NCI-H128 (cell line): ENCODE data around the gene ADGRG2.
"Not testable (repeated sequence)": the region's sequence is repeated elsewhere in the genome, so short reads cannot be mapped to it uniquely, and the experiment has no call there.

ENCODE experiments used
- DNase-seq: peaks from one replicate; lab custom pipeline; 2025; ENCODE audit not compliant: unreplicated experiment; lab: John Stamatoyannopoulos, UW

ADGRG2 gene

GRCh38 chrX:19003756-19004155 is 118.5 kb downstream of the ADGRG2 start:
- DNase-seq = no peak

- no peak for DNase-seq
Measured at GRCh38 chrX:18998653-18999052, 123.6 kb downstream of the ADGRG2 start.

- no peak for DNase-seq
Measured at GRCh38 chrX:18997916-18998315, 124.4 kb downstream of the ADGRG2 start.

GRCh38 chrX:18996536-18996935 is 125.7 kb downstream of the ADGRG2 start:
- no peak for DNase-seq

GRCh38 chrX:18995221-18995620 is 127.0 kb downstream of the ADGRG2 start:
- DNase-seq = no peak

GRCh38 chrX:18994713-18995112 is 127.6 kb downstream of the ADGRG2 start:
- no peak for DNase-seq

GRCh38 chrX:18992829-18993228 is 129.4 kb downstream of the ADGRG2 start:
- no peak for DNase-seq

GRCh38 chrX:18985186-18985435 is 137.2 kb downstream of the ADGRG2 start:
- no peak for DNase-seq

- DNase-seq = peak; percentile 74
Measured at GRCh38 chrX:18984381-18985185, 137.7 kb downstream of the ADGRG2 start.

GRCh38 chrX:18983666-18984380 is 138.4 kb downstream of the ADGRG2 start, which contains the start of gene PHKA2:
Gene PHKA2, minus strand, starts transcription at chrX:18984114. Its CDS starts 182 bp downstream, at chrX:18983932.
- DNase-seq = no peak

GRCh38 chrX:18981124-18981807 is 141.0 kb downstream of the ADGRG2 start:
- no peak for DNase-seq

GRCh38 chrX:18980262-18980661 is 142.0 kb downstream of the ADGRG2 start:
- not testable (repeated sequence) for DNase-seq

GRCh38 chrX:18974993-18975392 is 147.3 kb downstream of the ADGRG2 start:
- no peak for DNase-seq

- no peak for DNase-seq
Measured at GRCh38 chrX:18973527-18974192, 148.6 kb downstream of the ADGRG2 start.

- DNase-seq = no peak
Measured at GRCh38 chrX:18971506-18971905, 150.8 kb downstream of the ADGRG2 start.

GRCh38 chrX:18970465-18970864 is 151.8 kb downstream of the ADGRG2 start:
- no peak for DNase-seq

GRCh38 chrX:18966624-18967023 is 155.6 kb downstream of the ADGRG2 start:
- no peak for DNase-seq

- DNase-seq = no peak
Measured at GRCh38 chrX:18964901-18965300, 157.4 kb downstream of the ADGRG2 start.

GRCh38 chrX:18964026-18964425 is 158.2 kb downstream of the ADGRG2 start:
- DNase-seq = no peak

- no peak for DNase-seq
Measured at GRCh38 chrX:18962329-18962728, 159.9 kb downstream of the ADGRG2 start.

GRCh38 chrX:18961686-18962085 is 160.6 kb downstream of the ADGRG2 start:
- DNase-seq = no peak
